AG04449 (cell line): ENCODE measurements around the gene CPTP.

Experiments used
- CTCF ChIA-PET: fragments of 350-600 bp; formaldehyde crosslinking; extraction: SDS; loops from one replicate; lab custom pipeline; 2021; ENCODE audit warnings: antibody characterized with exemption; lab: Yijun Ruan, JAX
- POLR2A ChIA-PET: fragments of 400-600, 350-600 bp; formaldehyde crosslinking; extraction: SDS; loops from one replicate; lab custom pipeline; 2020; ENCODE audit warnings: antibody characterized with exemption, inconsistent platforms; lab: Yijun Ruan, JAX
- DNase-seq: peaks from one replicate; pipeline ENCODE4 v3.0.0-alpha.2; 2010; ENCODE audit warnings: low read depth, low spot score
- H3K4me3 ChIP-seq: 2 replicates; pipeline ENCODE4 v1.5.1; 2011; ENCODE audit warnings: low read depth, mild to moderate bottlenecking, control low read depth, low read length
- CTCF ChIP-seq: IDR thresholded peaks from one replicate; pipeline ENCODE4 v1.5.1; 2011; ENCODE audit warnings: mild to moderate bottlenecking, moderate library complexity, low read length, control low read depth, inconsistent platforms; ENCODE audit not compliant: insufficient read depth; ENCODE audit errors: missing control alignments

Gene CPTP

GRCh38 chr1:1324524-1325287, at the start of gene CPTP, which contains the start of gene INTS11:
TSS of gene CPTP (plus strand) at chr1:1324802. CDS start at chr1:1326911, 2,109 bp downstream.
TSS of gene INTS11 (minus strand) at chr1:1324660. CDS start at chr1:1324608, 52 bp downstream.
- no peak for DNase-seq
- CTCF ChIA-PET = interaction anchor here (1.1 to 2.7 kb wide), 2 partner anchors 20 to 47 kb away, joined by 4 to 12 read pairs; no protein-coding TSS in a partner anchor
- POLR2A ChIA-PET = no interaction called here
- no peak for TF ChIP-seq CTCF
- peak within 1 kb of the TSS; percentile 86 for H3K4me3 ChIP-seq

- POLR2A ChIA-PET = no interaction called here
- CTCF ChIA-PET = interaction anchor here (1.3 to 3.0 kb wide), 6 partner anchors 11 to 211 kb away, joined by 3 to 12 read pairs (median 4); no protein-coding TSS in a partner anchor
- peak overlapping the region; percentile 75 for H3K4me3 ChIP-seq
- no peak for DNase-seq
- no peak for TF ChIP-seq CTCF
These were observed 49.6 kb upstream of the CPTP start for GRCh38 chr1:1274931-1275431.

DNA sequence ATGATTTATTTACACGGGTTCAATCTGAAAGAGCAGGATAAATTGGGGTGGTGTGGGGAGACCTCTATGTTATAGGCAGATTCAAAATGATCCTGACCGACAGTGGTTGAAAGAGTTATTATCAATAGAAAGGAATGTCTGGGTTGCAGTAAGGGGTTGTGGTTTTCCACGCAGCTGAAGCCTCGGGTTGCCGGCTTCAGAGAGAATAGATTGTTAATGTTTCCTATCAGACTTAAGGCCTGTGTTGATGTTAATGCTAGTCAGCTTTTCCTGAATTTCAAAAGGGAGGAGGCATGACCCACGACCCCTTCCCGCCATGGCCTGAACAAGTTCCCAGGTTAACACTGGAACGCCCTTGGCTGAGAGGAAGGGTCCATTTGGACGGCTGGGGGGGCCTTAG, 48.8 kb upstream of the CPTP start:
- no peak for TF ChIP-seq CTCF
- DNase-seq = no peak
- ChIA-PET CTCF (interaction anchor here (1.2 to 3.0 kb wide), 3 partner anchors 15 to 155 kb away, joined by 6 to 12 read pairs (median 9); no protein-coding TSS in a partner anchor), POLR2A (no interaction called here)
- no peak overlapping the region for H3K4me3 ChIP-seq

GRCh38 chr1:1278620-1279019, 46.0 kb upstream of the CPTP start:
- ChIA-PET CTCF (interaction anchor here (1.2 kb wide), 1 partner anchor 13 kb away, joined by 5 read pairs; no protein-coding TSS in a partner anchor), POLR2A (interaction anchor here (0.7 kb wide), 1 partner anchor 52 kb away, joined by 3 read pairs; no protein-coding TSS in a partner anchor)
- DNase-seq = no peak
- TF ChIP-seq CTCF = no peak
- H3K4me3 ChIP-seq = no peak overlapping the region

DNA sequence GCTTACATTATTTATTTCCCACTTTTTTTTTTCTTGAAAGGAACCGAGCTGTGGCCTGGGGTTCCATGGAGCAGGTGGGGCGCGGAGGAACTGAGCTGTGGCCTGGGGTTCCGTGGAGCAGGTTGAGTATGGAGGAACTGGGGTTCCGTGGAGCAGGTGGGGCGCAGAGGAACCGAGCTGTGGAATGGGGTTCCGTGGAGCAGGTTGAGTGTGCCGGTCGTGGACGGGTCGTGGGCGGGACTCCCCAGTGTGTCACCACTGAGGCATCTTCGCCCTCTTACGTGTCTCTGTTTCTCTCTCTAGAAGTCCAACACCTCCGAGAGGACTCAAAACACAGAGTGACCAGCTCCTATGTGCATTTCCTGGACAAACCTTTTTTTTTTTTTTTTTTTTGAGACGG, 45.6 kb upstream of the CPTP start:
- no peak for TF ChIP-seq CTCF
- no peak for DNase-seq
- ChIA-PET POLR2A (interaction anchor here (0.7 kb wide), 1 partner anchor 52 kb away, joined by 3 read pairs; no protein-coding TSS in a partner anchor), CTCF (interaction anchor here (0.8 to 1.2 kb wide), 3 partner anchors 13 to 295 kb away, joined by 3 to 5 read pairs (median 3); no protein-coding TSS in a partner anchor)
- no peak overlapping the region for H3K4me3 ChIP-seq
